ENCODE measurements around the gene TPO. TPM values are rescaled to one million over a fixed set of nuclear protein-coding genes. Genes with fewer than 3 reads are reported as not detected.

TPO gene
- total RNA-seq, 5 donors from 2014 or later (not counting 1 experiment from before 2014, with no cell fraction given) = 0.18 to 0.26 TPM; not detected in 3

- H3K4me3 ChIP-seq (ENCODE audit: control insufficient read depth in 1 of 2, extremely low read depth in 1 of 2, low read length in 1 of 2) = no peak overlapping the region
- ChIA-PET POLR2A (no interaction called here), CTCF (interaction anchor here in 1 of 2 donors (0.6 kb wide), 1 partner anchor 376 kb away, joined by 4 read pairs; no protein-coding TSS in a partner anchor)
- ATAC-seq (replicated peaks in 1 of 4) = no peak
- no peak overlapping the region for H3K27ac Mint-ChIP-seq
- WGBS (ENCODE audit: insufficient coverage) = 58% methylated on average over 7 of the region's 8 CpGs
- no peak for DNase-seq
- H3K27me3 Mint-ChIP-seq = peaks cover 0 to 3% of the 10 kb centered on the region in 2 donors
- H3K36me3 ChIP-seq (ENCODE audit: control insufficient read depth in 2 of 2, extremely low read depth in 1 of 2, insufficient read depth in 1 of 2, low read length in 1 of 2) = no peaks in the 10 kb centered on the region
- no peaks in the 10 kb centered on the region for H3K4me1 ChIP-seq (ENCODE audit: control insufficient read depth in 1 of 2, extremely low read depth in 1 of 2, insufficient read depth in 2 of 2, low read length in 2 of 2)
- H3K4me1 Mint-ChIP-seq = peaks cover 0 to 11% (median 9%) of the 10 kb centered on the region in 3 donors
- H3K4me3 Mint-ChIP-seq = no peak overlapping the region
- H3K27ac ChIP-seq (ENCODE audit: low read length) = no peak overlapping the region
- peaks cover 0 to 18% of the 10 kb centered on the region in 2 experiments for H3K27me3 ChIP-seq (replicated peaks in 1 of 2; ENCODE audit: control insufficient read depth in 2 of 2, extremely low read depth in 1 of 2, insufficient read depth in 2 of 2, low read length in 1 of 2)
- no peaks in the 10 kb centered on the region for H3K9me3 ChIP-seq
- H3K9me3 Mint-ChIP-seq = peaks cover 0 to 6% (median 0%) of the 10 kb centered on the region in 3 donors
- H3K36me3 Mint-ChIP-seq = no peaks in the 10 kb centered on the region
Observed at GRCh38 chr2:1400943-1401735, 12.1 kb upstream of the TPO start.

GRCh38 chr2:1402064-1402463 lies 11.2 kb upstream of the TPO start:
- ChIA-PET CTCF (no interaction called here), POLR2A (no interaction called here)
- no peaks in the 10 kb centered on the region for H3K36me3 ChIP-seq (ENCODE audit: control insufficient read depth in 2 of 2, extremely low read depth in 1 of 2, insufficient read depth in 1 of 2, low read length in 1 of 2)
- H3K4me1 ChIP-seq (ENCODE audit: control insufficient read depth in 1 of 2, extremely low read depth in 1 of 2, insufficient read depth in 2 of 2, low read length in 2 of 2) = no peaks in the 10 kb centered on the region
- DNase-seq (no peak), ATAC-seq (replicated peaks in 1 of 4) (no peak)
- H3K4me1 Mint-ChIP-seq = peaks cover 4 to 16% (median 15%) of the 10 kb centered on the region in 3 donors
- H3K4me3 ChIP-seq (ENCODE audit: control insufficient read depth in 1 of 2, extremely low read depth in 1 of 2, low read length in 1 of 2) = no peak overlapping the region
- peaks cover 0 to 3% of the 10 kb centered on the region in 2 donors for H3K27me3 Mint-ChIP-seq
- no peak overlapping the region for H3K27ac ChIP-seq (ENCODE audit: low read length)
- no peak overlapping the region for H3K4me3 Mint-ChIP-seq
- no peaks in the 10 kb centered on the region for H3K36me3 Mint-ChIP-seq
- H3K27ac Mint-ChIP-seq = no peak overlapping the region
- peaks cover 0 to 6% (median 0%) of the 10 kb centered on the region in 3 donors for H3K9me3 Mint-ChIP-seq
- peaks cover 0 to 17% of the 10 kb centered on the region in 2 experiments for H3K27me3 ChIP-seq (replicated peaks in 1 of 2; ENCODE audit: control insufficient read depth in 2 of 2, extremely low read depth in 1 of 2, insufficient read depth in 2 of 2, low read length in 1 of 2)
- no peaks in the 10 kb centered on the region for H3K9me3 ChIP-seq
- 84% methylated on average over 6 of the region's 9 CpGs for WGBS (ENCODE audit: insufficient coverage)

- Mint-ChIP-seq H3K27ac (no peak overlapping the region), H3K4me1 (peaks cover 4 to 20% (median 16%) of the 10 kb centered on the region in 3 donors), H3K36me3 (no peaks in the 10 kb centered on the region), H3K9me3 (peaks cover 0 to 6% (median 0%) of the 10 kb centered on the region in 3 donors), H3K27me3 (no peaks in the 10 kb centered on the region), H3K4me3 (no peak overlapping the region)
- WGBS (ENCODE audit: insufficient coverage) = 92% methylated on average over 11 of the region's 12 CpGs
- DNase-seq = no peak
- H3K4me1 ChIP-seq (ENCODE audit: control insufficient read depth in 1 of 2, extremely low read depth in 1 of 2, insufficient read depth in 2 of 2, low read length in 2 of 2) = no peaks in the 10 kb centered on the region
- ATAC-seq (replicated peaks in 1 of 4) = no peak
- H3K27me3 ChIP-seq (replicated peaks in 1 of 2; ENCODE audit: control insufficient read depth in 2 of 2, extremely low read depth in 1 of 2, insufficient read depth in 2 of 2, low read length in 1 of 2) = peaks cover 0 to 8% of the 10 kb centered on the region in 2 experiments
- POLR2A ChIA-PET = no interaction called here
- no peaks in the 10 kb centered on the region for H3K36me3 ChIP-seq (ENCODE audit: control insufficient read depth in 2 of 2, extremely low read depth in 1 of 2, insufficient read depth in 1 of 2, low read length in 1 of 2)
- CTCF ChIA-PET = no interaction called here
- H3K27ac ChIP-seq (ENCODE audit: low read length) = no peak overlapping the region
- no peak overlapping the region for H3K4me3 ChIP-seq (ENCODE audit: control insufficient read depth in 1 of 2, extremely low read depth in 1 of 2, low read length in 1 of 2)
- H3K9me3 ChIP-seq = no peaks in the 10 kb centered on the region
Observed at GRCh38 chr2:1403565-1403964, 9.7 kb upstream of the TPO start.

DNA sequence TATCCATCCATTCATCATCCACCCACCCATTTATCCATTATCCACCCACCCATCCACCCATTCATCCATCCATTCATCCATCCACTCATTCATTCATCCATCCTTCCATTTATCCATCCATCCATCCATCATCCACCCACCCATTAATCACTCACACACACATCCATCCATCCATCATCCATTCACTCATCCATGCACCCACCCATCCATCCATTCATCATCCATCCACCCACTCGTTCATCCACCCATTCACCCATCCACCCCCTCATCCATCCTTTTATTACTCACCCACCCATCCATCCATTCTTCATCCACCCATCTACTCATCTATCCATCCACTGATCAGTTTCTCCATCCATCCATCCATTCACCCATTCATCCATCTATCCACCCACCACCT lies 8.1 kb upstream of the TPO start:
- H3K27me3 Mint-ChIP-seq = no peaks in the 10 kb centered on the region
- H3K4me3 ChIP-seq (ENCODE audit: control insufficient read depth in 1 of 2, extremely low read depth in 1 of 2, low read length in 1 of 2) = no peak overlapping the region
- ChIA-PET CTCF (no interaction called here), POLR2A (no interaction called here)
- no peaks in the 10 kb centered on the region for H3K9me3 ChIP-seq
- H3K9me3 Mint-ChIP-seq = peaks cover 0 to 6% (median 0%) of the 10 kb centered on the region in 3 donors
- H3K36me3 Mint-ChIP-seq = no peaks in the 10 kb centered on the region
- H3K27ac Mint-ChIP-seq = no peak overlapping the region
- H3K27me3 ChIP-seq (replicated peaks in 1 of 2; ENCODE audit: control insufficient read depth in 2 of 2, extremely low read depth in 1 of 2, insufficient read depth in 2 of 2, low read length in 1 of 2) = peaks cover 0 to 4% of the 10 kb centered on the region in 2 experiments
- no peaks in the 10 kb centered on the region for H3K36me3 ChIP-seq (ENCODE audit: control insufficient read depth in 2 of 2, extremely low read depth in 1 of 2, insufficient read depth in 1 of 2, low read length in 1 of 2)
- no peaks in the 10 kb centered on the region for H3K4me1 ChIP-seq (ENCODE audit: control insufficient read depth in 1 of 2, extremely low read depth in 1 of 2, insufficient read depth in 2 of 2, low read length in 2 of 2)
- whole genome bisulfite sequencing (ENCODE audit: insufficient coverage) = 80% methylated on average over 1 of the region's 1 CpG
- no peak overlapping the region for H3K27ac ChIP-seq (ENCODE audit: low read length)
- ATAC-seq (replicated peaks in 1 of 4) (no peak), DNase-seq (no peak)
- peaks cover 4 to 16% (median 13%) of the 10 kb centered on the region in 3 donors for H3K4me1 Mint-ChIP-seq
- no peak overlapping the region for H3K4me3 Mint-ChIP-seq

DNA sequence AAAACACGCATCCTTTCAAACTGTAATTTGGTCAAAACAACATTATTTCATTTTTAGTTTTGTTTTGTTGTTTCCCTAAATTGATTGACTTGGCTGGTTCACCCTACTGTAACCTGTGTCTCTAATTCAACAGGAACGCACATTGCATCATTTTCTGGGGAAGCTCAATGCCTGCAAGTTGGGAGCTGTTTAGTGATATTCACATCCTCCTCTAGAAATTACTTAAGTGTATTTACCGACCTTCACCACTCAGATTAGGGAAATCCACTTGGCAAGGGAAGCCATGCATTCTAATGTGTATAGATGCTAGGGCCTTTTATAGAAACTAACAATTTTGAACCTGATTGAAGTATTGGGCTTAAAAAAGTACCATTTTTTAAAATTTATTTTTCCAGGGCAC lies 7.3 kb upstream of the TPO start:
- Histone ChIP-seq H3K27me3 (replicated peaks in 1 of 2; ENCODE audit: control insufficient read depth in 2 of 2, extremely low read depth in 1 of 2, insufficient read depth in 2 of 2, low read length in 1 of 2) (peaks cover 0 to 4% of the 10 kb centered on the region in 2 experiments), H3K36me3 (ENCODE audit: control insufficient read depth in 2 of 2, extremely low read depth in 1 of 2, insufficient read depth in 1 of 2, low read length in 1 of 2) (no peaks in the 10 kb centered on the region), H3K4me3 (ENCODE audit: control insufficient read depth in 1 of 2, extremely low read depth in 1 of 2, low read length in 1 of 2) (no peak overlapping the region), H3K9me3 (no peaks in the 10 kb centered on the region), H3K4me1 (ENCODE audit: control insufficient read depth in 1 of 2, extremely low read depth in 1 of 2, insufficient read depth in 2 of 2, low read length in 2 of 2) (no peaks in the 10 kb centered on the region), H3K27ac (ENCODE audit: low read length) (no peak overlapping the region)
- ChIA-PET CTCF (no interaction called here), POLR2A (no interaction called here)
- no peak for ATAC-seq (replicated peaks in 1 of 4)
- no peak overlapping the region for H3K4me3 Mint-ChIP-seq
- no CpG with 5 or more reads among the region's 3 CpGs for WGBS (ENCODE audit: insufficient coverage)
- H3K27ac Mint-ChIP-seq = no peak overlapping the region
- no peak for DNase-seq
- H3K4me1 Mint-ChIP-seq = peaks cover 4 to 14% (median 12%) of the 10 kb centered on the region in 3 donors
- no peaks in the 10 kb centered on the region for H3K27me3 Mint-ChIP-seq
- peaks cover 0 to 6% (median 0%) of the 10 kb centered on the region in 3 donors for H3K9me3 Mint-ChIP-seq
- no peaks in the 10 kb centered on the region for H3K36me3 Mint-ChIP-seq

DNA sequence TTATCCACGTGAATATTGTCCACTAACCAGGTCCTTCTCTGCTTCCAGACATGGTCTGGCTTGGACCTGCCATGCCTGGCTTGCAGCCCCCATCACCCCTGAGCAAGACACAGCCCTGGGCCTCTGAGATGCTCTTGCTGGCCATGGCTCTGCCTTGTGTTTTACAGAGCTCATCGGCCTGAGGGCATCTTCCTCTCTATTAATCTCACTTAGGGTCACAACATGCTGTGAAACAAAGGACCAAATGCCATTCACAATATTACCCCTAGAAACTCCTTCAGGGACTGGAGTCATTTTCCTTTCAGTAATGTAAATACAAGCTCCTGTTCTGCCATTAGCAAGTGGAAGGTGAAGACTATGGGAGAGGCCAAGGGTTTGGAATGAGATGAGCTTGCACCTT lies 6.8 kb upstream of the TPO start:
- no peak overlapping the region for H3K4me3 ChIP-seq (ENCODE audit: control insufficient read depth in 1 of 2, extremely low read depth in 1 of 2, low read length in 1 of 2)
- peaks cover 0 to 6% (median 0%) of the 10 kb centered on the region in 3 donors for H3K9me3 Mint-ChIP-seq
- CTCF ChIA-PET = no interaction called here

More for the DNA sequence above, 6.8 kb upstream of the TPO start:
- Histone ChIP-seq H3K9me3 (no peaks in the 10 kb centered on the region), H3K4me1 (ENCODE audit: control insufficient read depth in 1 of 2, extremely low read depth in 1 of 2, insufficient read depth in 2 of 2, low read length in 2 of 2) (no peaks in the 10 kb centered on the region), H3K27ac (ENCODE audit: low read length) (no peak overlapping the region), H3K27me3 (replicated peaks in 1 of 2; ENCODE audit: control insufficient read depth in 2 of 2, extremely low read depth in 1 of 2, insufficient read depth in 2 of 2, low read length in 1 of 2) (peaks cover 0 to 4% of the 10 kb centered on the region in 2 experiments), H3K36me3 (ENCODE audit: control insufficient read depth in 2 of 2, extremely low read depth in 1 of 2, insufficient read depth in 1 of 2, low read length in 1 of 2) (no peaks in the 10 kb centered on the region)
- Mint-ChIP-seq H3K4me1 (peaks cover 4 to 11% (median 10%) of the 10 kb centered on the region in 3 donors), H3K4me3 (no peak overlapping the region), H3K36me3 (no peaks in the 10 kb centered on the region), H3K27ac (no peak overlapping the region), H3K27me3 (no peaks in the 10 kb centered on the region)
- no peak for DNase-seq
- no peak for ATAC-seq (replicated peaks in 1 of 4)
- POLR2A ChIA-PET = no interaction called here
- 100% methylated on average over 2 of the region's 2 CpGs for WGBS (ENCODE audit: insufficient coverage)
